ENCODE measurements around the gene HECTD4. TPM values are rescaled to one million over a fixed set of nuclear protein-coding genes. Genes with fewer than 3 reads are reported as not detected.

HECTD4 gene
- total RNA-seq, 2 experiments from 2014 or later: 34.5 to 62.4 TPM

GRCh38 chr12:112180422-112180821 lies 201.8 kb downstream of the HECTD4 start:
- no peaks in the 10 kb centered on the region for H3K9me3 ChIP-seq (ENCODE audit: low read length)
- no peak overlapping the region for H3K4me3 ChIP-seq (ENCODE audit: low read depth, low read length, poor library complexity, severe bottlenecking)
- no TSS peak for BruUV-seq (replicated peaks)
- H3K9me2 ChIP-seq (ENCODE audit: insufficient read depth, low read length): no peaks in the 10 kb centered on the region
- no peaks in the 10 kb centered on the region for H3K79me2 ChIP-seq (ENCODE audit: insufficient read depth, low read depth, low read length)
- no peak for TF ChIP-seq EZH2phosphoT487 (IDR thresholded peaks at IDR 0.05; ENCODE audit: borderline replicate concordance, low read depth, low read length)
- TF ChIP-seq, protein P1, sequence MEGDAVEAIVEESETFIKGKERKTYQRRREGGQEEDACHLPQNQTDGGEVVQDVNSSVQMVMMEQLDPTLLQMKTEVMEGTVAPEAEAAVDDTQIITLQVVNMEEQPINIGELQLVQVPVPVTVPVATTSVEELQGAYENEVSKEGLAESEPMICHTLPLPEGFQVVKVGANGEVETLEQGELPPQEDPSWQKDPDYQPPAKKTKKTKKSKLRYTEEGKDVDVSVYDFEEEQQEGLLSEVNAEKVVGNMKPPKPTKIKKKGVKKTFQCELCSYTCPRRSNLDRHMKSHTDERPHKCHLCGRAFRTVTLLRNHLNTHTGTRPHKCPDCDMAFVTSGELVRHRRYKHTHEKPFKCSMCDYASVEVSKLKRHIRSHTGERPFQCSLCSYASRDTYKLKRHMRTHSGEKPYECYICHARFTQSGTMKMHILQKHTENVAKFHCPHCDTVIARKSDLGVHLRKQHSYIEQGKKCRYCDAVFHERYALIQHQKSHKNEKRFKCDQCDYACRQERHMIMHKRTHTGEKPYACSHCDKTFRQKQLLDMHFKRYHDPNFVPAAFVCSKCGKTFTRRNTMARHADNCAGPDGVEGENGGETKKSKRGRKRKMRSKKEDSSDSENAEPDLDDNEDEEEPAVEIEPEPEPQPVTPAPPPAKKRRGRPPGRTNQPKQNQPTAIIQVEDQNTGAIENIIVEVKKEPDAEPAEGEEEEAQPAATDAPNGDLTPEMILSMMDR (conservative IDR thresholded peaks at IDR 0.05; ENCODE audit: low read length): no peak
- H3K27ac ChIP-seq (ENCODE audit: low read depth, low read length, poor library complexity, severe bottlenecking): no peak overlapping the region
- H3K36me3 ChIP-seq (ENCODE audit: insufficient read depth, low read length): peaks cover 47% of the 10 kb centered on the region; the same call in 1 of the 2 replicates
- H4K20me1 ChIP-seq (ENCODE audit: insufficient read depth, low read length): no peaks in the 10 kb centered on the region
- POLR2A ChIA-PET: no interaction called here
- CTCF ChIA-PET (ENCODE audit: unreplicated experiment): no interaction called here
- H3K4me1 ChIP-seq (ENCODE audit: insufficient read depth, low read length, poor library complexity, severe bottlenecking): no peaks in the 10 kb centered on the region
- no peak overlapping the region for H3K4me2 ChIP-seq (ENCODE audit: low read length)
- no peak overlapping the region for H2AFZ ChIP-seq (ENCODE audit: low read length)
- no peak for DNase-seq (ENCODE audit: low spot score)
- intact Hi-C loops (cut with micrococcal nuclease; ENCODE audit: unreplicated experiment): no loop called here

DNA sequence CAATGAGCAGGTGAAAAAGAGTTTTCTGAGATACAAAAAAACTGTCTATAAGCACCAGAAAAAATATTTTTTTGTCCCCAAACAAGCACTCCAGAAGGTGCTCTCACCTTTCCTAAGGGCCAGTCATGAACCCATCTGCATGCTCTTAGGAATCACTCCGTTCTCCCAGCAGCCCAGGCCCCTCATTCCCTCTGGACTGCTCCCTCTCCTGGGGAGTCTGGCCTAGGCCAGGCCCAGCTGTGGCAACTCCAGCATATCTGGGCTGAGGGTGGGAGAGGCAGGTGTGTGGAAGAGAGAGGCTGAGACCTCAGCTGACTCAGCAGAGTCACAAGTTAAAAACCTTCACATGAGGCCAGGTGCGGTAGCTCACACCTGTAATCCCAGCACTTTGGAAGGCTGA lies 202.3 kb downstream of the HECTD4 start:
- no peak for DNase-seq (ENCODE audit: low spot score)
- Histone ChIP-seq H3K9me2 (ENCODE audit: insufficient read depth, low read length) (no peaks in the 10 kb centered on the region), H3K27ac (ENCODE audit: low read depth, low read length, poor library complexity, severe bottlenecking) (no peak overlapping the region), H3K36me3 (ENCODE audit: insufficient read depth, low read length) (peaks cover 47% of the 10 kb centered on the region), H3K4me2 (ENCODE audit: low read length) (no peak overlapping the region), H3K9me3 (ENCODE audit: low read length) (no peaks in the 10 kb centered on the region), H3K79me2 (ENCODE audit: insufficient read depth, low read depth, low read length) (no peaks in the 10 kb centered on the region), H4K20me1 (ENCODE audit: insufficient read depth, low read length) (no peaks in the 10 kb centered on the region), H2AFZ (ENCODE audit: low read length) (no peak overlapping the region), H3K4me1 (ENCODE audit: insufficient read depth, low read length, poor library complexity, severe bottlenecking) (no peaks in the 10 kb centered on the region), H3K4me3 (ENCODE audit: low read depth, low read length, poor library complexity, severe bottlenecking) (no peak overlapping the region)
- ChIA-PET POLR2A (no interaction called here), CTCF (ENCODE audit: unreplicated experiment) (no interaction called here)
- no TSS peak for BruUV-seq (replicated peaks)
- TF ChIP-seq EZH2phosphoT487 (IDR thresholded peaks at IDR 0.05; ENCODE audit: borderline replicate concordance, low read depth, low read length): no peak
- TF ChIP-seq, protein P1 (conservative IDR thresholded peaks at IDR 0.05; ENCODE audit: low read length): no peak
- intact Hi-C loops (cut with micrococcal nuclease; ENCODE audit: unreplicated experiment): no loop called here

- Histone ChIP-seq H4K20me1 (ENCODE audit: insufficient read depth, low read length) (no peaks in the 10 kb centered on the region), H3K4me3 (ENCODE audit: low read depth, low read length, poor library complexity, severe bottlenecking) (no peak overlapping the region), H3K36me3 (ENCODE audit: insufficient read depth, low read length) (peaks cover 47% of the 10 kb centered on the region), H3K27ac (ENCODE audit: low read depth, low read length, poor library complexity, severe bottlenecking) (no peak overlapping the region), H3K79me2 (ENCODE audit: insufficient read depth, low read depth, low read length) (no peaks in the 10 kb centered on the region), H2AFZ (ENCODE audit: low read length) (no peak overlapping the region), H3K9me3 (ENCODE audit: low read length) (no peaks in the 10 kb centered on the region), H3K4me2 (ENCODE audit: low read length) (no peak overlapping the region), H3K9me2 (ENCODE audit: insufficient read depth, low read length) (no peaks in the 10 kb centered on the region), H3K4me1 (ENCODE audit: insufficient read depth, low read length, poor library complexity, severe bottlenecking) (no peaks in the 10 kb centered on the region)
- CTCF ChIA-PET (ENCODE audit: unreplicated experiment): no interaction called here
- no peak for TF ChIP-seq EZH2phosphoT487 (IDR thresholded peaks at IDR 0.05; ENCODE audit: borderline replicate concordance, low read depth, low read length)
- TF ChIP-seq, protein P1 (conservative IDR thresholded peaks at IDR 0.05; ENCODE audit: low read length): no peak
- DNase-seq (ENCODE audit: low spot score): no peak
- BruUV-seq (replicated peaks): no TSS peak
- POLR2A ChIA-PET: no interaction called here
- intact Hi-C loops (cut with micrococcal nuclease; ENCODE audit: unreplicated experiment): no loop called here
Measured at GRCh38 chr12:112179341-112179740, 202.9 kb downstream of the HECTD4 start.
